Transverse colon (tissue), 4 donors: Measurements from ENCODE around the gene EPHB2. TPM values are rescaled to one million over a fixed set of nuclear protein-coding genes. Genes with fewer than 3 reads are reported as not detected.

Source experiments
- DNase-seq: peaks from one replicate; pipeline ENCODE4 v3.0.0-alpha.2; 2019
- H3K27ac ChIP-seq, 4 donors: fragments of 200-600 bp; sonication (generic); 2 replicates each; pipeline ENCODE4 v1.5.1; 2016 to 2018; ENCODE audit warnings: inconsistent platforms in 4 of 4
- H3K27me3 ChIP-seq: fragments of 200-600 bp; sonication (generic); 2 replicates; pipeline ENCODE4 v1.5.1; 2017; ENCODE audit warnings: inconsistent platforms
- H3K36me3 ChIP-seq, 4 donors: fragments of 200-600 bp; sonication (generic); 2 replicates each; pipeline ENCODE4 v1.5.1; 2017 to 2019; ENCODE audit warnings: inconsistent platforms in 4 of 4
- H3K4me1 ChIP-seq, 4 donors: fragments of 200-600 bp; sonication (generic); 2 replicates each; pipeline ENCODE4 v1.5.1; 2017 to 2020; ENCODE audit warnings: inconsistent platforms in 4 of 4
- H3K4me3 ChIP-seq, 4 donors: fragments of 200-600 bp; sonication (generic); 1 replicate in 1 of 4; 2 replicates in 3 of 4; pipeline versions ENCODE4 v1.5.1 to v1.6.1; 2017 to 2019; ENCODE audit warnings: inconsistent platforms in 4 of 4
- H3K9me3 ChIP-seq, 2 donors: fragments of 200-600 bp; sonication (generic); 2 replicates each; pipeline ENCODE4 v1.5.1; 2017 to 2019; ENCODE audit warnings: inconsistent platforms in 2 of 2
- EP300 ChIP-seq: sonication (generic); formaldehyde crosslinking; IDR thresholded peaks from one replicate; pipeline ENCODE4 v1.6.1; 2017; ENCODE audit warnings: antibody characterized with exemption, low read depth
- POLR2A ChIP-seq: fragments of 450-650 bp; IDR thresholded peaks from one replicate; pipeline ENCODE4 v1.6.1; 2016; ENCODE audit warnings: antibody characterized with exemption, mild to moderate bottlenecking, moderate library complexity
- POLR2AphosphoS5 ChIP-seq, 3 donors: sonication (generic); formaldehyde crosslinking; IDR thresholded peaks; one replicate each; pipeline ENCODE4 v1.6.1; 2016; ENCODE audit warnings: antibody characterized with exemption in 3 of 3
- WGBS, 2 donors: methylation state at CpG; one replicate each; pipeline ENCODE4 v1.1.5; 2018; ENCODE audit warnings: low coverage in 1 of 2; 5-methylcytosine and 5-hydroxymethylcytosine counted together
- in situ Hi-C, 4 donors: fragments of 200-750 bp; cut with MboI; loops; one replicate each; pipeline versions ENCODE4 v1.15.0 to v1.15.1; 2017; ENCODE audit warnings: low sequenced_read_pairs in 3 of 4, low pct_ligation_motif_present in 1 of 4, low pct_unique_long_range_greater_than_20kb in 1 of 4
- intact Hi-C: fragments of 100-400 bp; cut with DNase I; formaldehyde crosslinking; loops from one replicate; pipeline ENCODE4 v1.15.1; 2023; ENCODE audit warnings: low total_unique reads
- total RNA-seq, 4 donors: library from RNA; depleted of rRNA; stranded (reverse); fragments of >200 nt; gene quantifications; one replicate each; pipeline ENCODE4 v1.1.0, GENCODE V29; 2016
- TF ChIP-seq, protein P1 (sequence below), 5 experiments: fragments of 200-600 bp in 3 of 5; fragments of 450-650 bp in 2 of 5; sonication (generic) in 3 of 5; IDR thresholded peaks; 1 replicate in 2 of 5; 2 replicates in 3 of 5; pipeline ENCODE4 v1.5.1; 2016 to 2017; ENCODE audit warnings: antibody characterized with exemption in 5 of 5, inconsistent platforms in 3 of 5, mild to moderate bottlenecking in 2 of 5, moderate library complexity in 1 of 5

The EPHB2 gene
- total RNA-seq, 4 donors from 2014 or later: 3.0 to 152 (median 27.9) TPM

DNA sequence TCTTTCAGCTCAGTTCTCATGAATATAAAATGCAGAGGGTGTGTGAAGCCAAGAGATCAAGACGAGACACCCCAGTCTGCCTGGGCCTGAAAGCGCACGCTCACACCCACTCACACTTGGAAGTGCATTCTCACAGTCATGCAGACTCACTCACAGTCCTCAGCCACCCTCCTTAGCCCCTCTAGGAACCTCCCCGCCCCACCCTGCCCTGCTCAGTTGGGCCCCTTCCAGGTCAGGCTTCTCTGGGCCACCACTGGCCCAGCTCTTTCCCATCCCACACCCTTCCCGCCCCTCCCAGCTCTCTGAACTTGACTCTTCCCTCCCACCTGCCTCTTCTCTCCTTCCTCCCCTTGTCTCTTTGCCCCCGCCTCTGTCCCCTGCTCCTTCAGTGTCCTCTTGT lies 93.8 kb downstream of the EPHB2 start:
- intact Hi-C loops (no loop called here), in situ Hi-C loops (no loop called here)
- Histone ChIP-seq H3K9me3 (no peaks in the 10 kb centered on the region), H3K4me1 (peaks cover 0 to 16% (median 6%) of the 10 kb centered on the region in 4 donors), H3K4me3 (no peak overlapping the region), H3K27me3 (no peaks in the 10 kb centered on the region), H3K27ac (no peak overlapping the region), H3K36me3 (no peaks in the 10 kb centered on the region)
- WGBS, 2 donors: 67 to 92% methylated on average over 2 to 6 of the region's 6 CpGs
- TF ChIP-seq, protein P1, sequence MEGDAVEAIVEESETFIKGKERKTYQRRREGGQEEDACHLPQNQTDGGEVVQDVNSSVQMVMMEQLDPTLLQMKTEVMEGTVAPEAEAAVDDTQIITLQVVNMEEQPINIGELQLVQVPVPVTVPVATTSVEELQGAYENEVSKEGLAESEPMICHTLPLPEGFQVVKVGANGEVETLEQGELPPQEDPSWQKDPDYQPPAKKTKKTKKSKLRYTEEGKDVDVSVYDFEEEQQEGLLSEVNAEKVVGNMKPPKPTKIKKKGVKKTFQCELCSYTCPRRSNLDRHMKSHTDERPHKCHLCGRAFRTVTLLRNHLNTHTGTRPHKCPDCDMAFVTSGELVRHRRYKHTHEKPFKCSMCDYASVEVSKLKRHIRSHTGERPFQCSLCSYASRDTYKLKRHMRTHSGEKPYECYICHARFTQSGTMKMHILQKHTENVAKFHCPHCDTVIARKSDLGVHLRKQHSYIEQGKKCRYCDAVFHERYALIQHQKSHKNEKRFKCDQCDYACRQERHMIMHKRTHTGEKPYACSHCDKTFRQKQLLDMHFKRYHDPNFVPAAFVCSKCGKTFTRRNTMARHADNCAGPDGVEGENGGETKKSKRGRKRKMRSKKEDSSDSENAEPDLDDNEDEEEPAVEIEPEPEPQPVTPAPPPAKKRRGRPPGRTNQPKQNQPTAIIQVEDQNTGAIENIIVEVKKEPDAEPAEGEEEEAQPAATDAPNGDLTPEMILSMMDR (IDR thresholded peaks at IDR 0.05): no peak
- no peak for TF ChIP-seq POLR2A
- no peak for TF ChIP-seq POLR2AphosphoS5 (IDR thresholded peaks at IDR 0.05)
- TF ChIP-seq EP300: no peak
- no peak for DNase-seq

DNA sequence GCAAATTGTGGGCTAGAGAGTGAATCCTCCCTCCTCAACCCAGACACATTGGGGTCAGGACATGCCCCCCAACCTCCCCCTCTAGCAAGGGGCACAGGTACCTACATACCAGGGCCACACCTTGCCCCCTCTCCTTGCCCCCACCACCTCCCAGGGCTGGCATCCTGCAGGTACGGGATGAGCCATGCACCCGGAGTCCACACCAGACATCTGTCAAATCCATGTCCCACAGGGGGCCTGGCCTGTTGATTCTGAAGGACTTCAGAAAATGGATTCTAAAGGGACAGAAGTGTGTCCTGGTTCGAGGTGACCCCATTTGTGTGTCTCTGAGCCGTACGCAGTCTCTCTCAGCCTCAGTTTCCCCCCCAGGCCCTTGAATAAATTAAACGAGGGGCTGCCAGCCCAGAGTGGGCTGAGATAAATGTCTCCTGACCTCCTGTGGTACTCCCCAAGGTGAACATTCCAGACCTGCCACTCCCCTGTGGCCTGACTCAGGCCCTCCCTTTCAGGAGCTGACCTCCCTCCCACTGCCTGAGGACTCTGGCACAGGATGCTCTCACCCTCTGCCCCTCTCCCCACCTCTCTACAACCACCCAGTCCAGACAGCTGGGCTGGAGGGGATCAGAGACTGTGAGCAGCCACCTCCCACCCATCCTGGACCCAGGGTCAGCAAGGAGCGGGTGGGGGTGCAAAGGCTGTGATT lies 94.5 kb downstream of the EPHB2 start:
- Histone ChIP-seq H3K4me1 (peaks cover 0 to 16% (median 6%) of the 10 kb centered on the region in 4 donors), H3K9me3 (no peaks in the 10 kb centered on the region), H3K27me3 (no peaks in the 10 kb centered on the region), H3K27ac (no peak overlapping the region), H3K4me3 (no peak overlapping the region), H3K36me3 (no peaks in the 10 kb centered on the region)
- TF ChIP-seq, protein P1 (IDR thresholded peaks at IDR 0.05): no peak
- no peak for TF ChIP-seq POLR2AphosphoS5 (IDR thresholded peaks at IDR 0.05)
- no peak for TF ChIP-seq POLR2A
- TF ChIP-seq EP300: no peak
- in situ Hi-C loops: no loop called here
- intact Hi-C loops: no loop called here
- WGBS, 2 donors: 85% methylated on average over 7 of the region's 7 CpGs; no CpG with 5 or more reads in 1 of the 2 donors
- DNase-seq: no peak

DNA sequence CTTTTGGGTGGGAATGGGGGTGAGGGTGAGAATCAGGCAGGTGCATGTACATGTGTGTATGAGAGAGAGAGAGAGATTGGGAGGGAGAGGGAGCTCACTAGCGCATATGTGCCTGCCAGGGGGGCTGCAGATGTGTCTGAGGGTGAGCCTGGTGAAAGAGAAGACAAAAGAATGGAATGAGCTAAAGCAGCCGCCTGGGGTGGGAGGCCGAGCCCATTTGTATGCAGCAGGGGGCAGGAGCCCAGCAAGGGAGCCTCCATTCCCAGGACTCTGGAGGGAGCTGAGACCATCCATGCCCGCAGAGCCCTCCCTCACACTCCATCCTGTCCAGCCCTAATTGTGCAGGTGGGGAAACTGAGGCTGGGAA lies 95.0 kb downstream of the EPHB2 start:
- Histone ChIP-seq H3K27ac (no peak overlapping the region), H3K9me3 (no peaks in the 10 kb centered on the region), H3K4me1 (peaks cover 0 to 16% (median 6%) of the 10 kb centered on the region in 4 donors), H3K36me3 (no peaks in the 10 kb centered on the region), H3K4me3 (no peak overlapping the region), H3K27me3 (no peaks in the 10 kb centered on the region)
- DNase-seq: no peak
- intact Hi-C loops: no loop called here
- in situ Hi-C loops: no loop called here
- TF ChIP-seq POLR2AphosphoS5 (IDR thresholded peaks at IDR 0.05) (no peak), POLR2A (no peak), EP300 (no peak)
- TF ChIP-seq, protein P1 (IDR thresholded peaks at IDR 0.05): no peak
- WGBS, 2 donors: 83 to 86% methylated on average over 3 to 4 of the region's 4 CpGs

DNA sequence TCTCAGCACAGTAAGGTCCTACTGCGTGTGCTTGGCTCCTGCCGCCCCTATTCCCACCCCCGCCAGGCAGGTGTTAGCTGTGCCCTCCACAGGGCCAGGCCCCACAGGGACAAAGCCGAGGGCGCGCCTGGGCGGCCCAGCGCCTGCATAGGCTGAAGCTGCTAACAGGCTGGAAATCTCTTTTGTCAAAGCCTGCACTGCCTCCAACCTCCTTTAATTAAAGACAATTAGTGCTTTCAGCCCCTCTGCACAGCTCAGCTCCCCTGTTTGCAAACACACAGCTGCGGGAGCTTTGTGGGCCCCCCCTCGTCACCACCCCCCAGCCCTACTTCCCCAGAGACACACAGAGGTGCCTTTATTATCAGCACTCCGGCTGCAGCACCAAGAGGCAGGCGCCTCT lies 95.9 kb downstream of the EPHB2 start:
- TF ChIP-seq, protein P1 (IDR thresholded peaks at IDR 0.05): no peak
- TF ChIP-seq EP300 (no peak), POLR2A (no peak), POLR2AphosphoS5 (IDR thresholded peaks at IDR 0.05) (no peak)
- H3K4me3 ChIP-seq: no peak overlapping the region
- no peaks in the 10 kb centered on the region for H3K27me3 ChIP-seq
- H3K4me1 ChIP-seq: peaks cover 0 to 16% (median 6%) of the 10 kb centered on the region in 4 donors
- intact Hi-C loops (no loop called here), in situ Hi-C loops (no loop called here)
- H3K36me3 ChIP-seq: no peaks in the 10 kb centered on the region
- H3K9me3 ChIP-seq: no peaks in the 10 kb centered on the region
- 87% methylated on average over 12 of the region's 12 CpGs; no CpG with 5 or more reads in 1 of the 2 donors for WGBS, 2 donors
- DNase-seq: no peak
- H3K27ac ChIP-seq: no peak overlapping the region
